Smooth muscle cell (in vitro differentiated cells): ENCODE measurements around the gene CDC5L. TPM values are rescaled to one million over a fixed set of nuclear protein-coding genes. Genes with fewer than 3 reads are reported as not detected.

Source experiments
- DNase-seq: peaks from one replicate; lab custom pipeline; 2025; ENCODE audit not compliant: unreplicated experiment; lab: John Stamatoyannopoulos, UW
- H2AFZ ChIP-seq: fragments of 200-600 bp; sonication (generic); 2 replicates; pipeline ENCODE4 v1.6.0; 2016; ENCODE audit warnings: antibody characterized with exemption, low read depth, mild to moderate bottlenecking
- H3F3A ChIP-seq: fragments of 200-600 bp; sonication (generic); 2 replicates; pipeline ENCODE4 v1.6.0; 2017; ENCODE audit warnings: antibody characterized with exemption, low read depth
- H3K27ac ChIP-seq: fragments of 200-600 bp; sonication (generic); 2 replicates; pipeline ENCODE4 v1.5.1; 2016; ENCODE audit warnings: low read depth, mild to moderate bottlenecking
- H3K27me3 ChIP-seq: fragments of 200-600 bp; sonication (generic); 2 replicates; pipeline ENCODE4 v1.6.1; 2016; ENCODE audit warnings: low read depth, mild to moderate bottlenecking
- H3K36me3 ChIP-seq: fragments of 200-600 bp; sonication (generic); 2 replicates; pipeline ENCODE4 v1.5.1; 2016; ENCODE audit warnings: low read depth
- H3K4me1 ChIP-seq: fragments of 200-600 bp; sonication (generic); 2 replicates; pipeline ENCODE4 v1.5.1; 2016; ENCODE audit warnings: low read depth
- H3K4me2 ChIP-seq: fragments of 200-600 bp; sonication (generic); 2 replicates; pipeline ENCODE4 v1.6.0; 2016; ENCODE audit warnings: mild to moderate bottlenecking
- H3K4me3 ChIP-seq: fragments of 200-600 bp; sonication (generic); 2 replicates; pipeline ENCODE4 v1.5.1; 2016; ENCODE audit warnings: mild to moderate bottlenecking
- H3K79me2 ChIP-seq: fragments of 200-600 bp; sonication (generic); 2 replicates; pipeline ENCODE4 v1.6.0; 2016; ENCODE audit warnings: low read depth, mild to moderate bottlenecking
- H3K9ac ChIP-seq: fragments of 200-600 bp; sonication (generic); 2 replicates; pipeline ENCODE4 v1.6.0; 2016; ENCODE audit warnings: low read depth
- H3K9me3 ChIP-seq: fragments of 200-600 bp; sonication (generic); replicated peaks from 2 replicates; pipeline ENCODE4 v1.5.1; 2016; ENCODE audit warnings: low read depth
- H4K20me1 ChIP-seq: fragments of 200-600 bp; sonication (generic); 2 replicates; pipeline ENCODE4 v1.6.0; 2016; ENCODE audit warnings: low read depth
- CTCF ChIP-seq: fragments of 200-600 bp; sonication (generic); IDR thresholded peaks from 2 replicates; pipeline ENCODE4 v1.5.1; 2017; ENCODE audit warnings: borderline replicate concordance, mild to moderate bottlenecking, antibody characterized with exemption; ENCODE audit not compliant: insufficient read depth, poor library complexity, severe bottlenecking
- WGBS: methylation state at CpG from one replicate; pipeline ENCODE4 v1.1.7; 2016; ENCODE audit warnings: low lambda C conversion rate; 5-methylcytosine and 5-hydroxymethylcytosine counted together
- polyA plus RNA-seq: library from polyadenylated mRNA; unstranded; fragments of >200 nt; fragmentation: Nextera tagmentation; extraction: Ambion mirVana; gene quantifications from 2 replicates; pipeline ENCODE4 v1.2.1, GENCODE V29; 2016
- total RNA-seq: library from RNA; depleted of rRNA; stranded (reverse); fragments of >200 nt; gene quantifications from 2 replicates; pipeline ENCODE4 v1.2.3, GENCODE V29; 2014

The CDC5L gene
- total and polyA plus RNA-seq, 2 experiments from 2014 or later, result 12.5 to 29.7 TPM

GRCh38 chr6:44359973-44360372 lies 27.5 kb upstream of the CDC5L start:
- Histone ChIP-seq H3K79me2 (no peaks in the 10 kb centered on the region), H4K20me1 (no peaks in the 10 kb centered on the region), H3K27me3 (peaks cover 3% of the 10 kb centered on the region), H3K9ac (no peak overlapping the region), H2AFZ (no peak overlapping the region), H3K36me3 (no peaks in the 10 kb centered on the region), H3K4me3 (no peak overlapping the region), H3K27ac (no peak overlapping the region), H3F3A (no peaks in the 10 kb centered on the region), H3K4me2 (no peak overlapping the region), H3K9me3 (no peaks in the 10 kb centered on the region), H3K4me1 (no peaks in the 10 kb centered on the region)
- WGBS, result 89% methylated on average over 3 of the region's 3 CpGs
- no peak for TF ChIP-seq CTCF
- DNase-seq, result no peak

GRCh38 chr6:44361947-44362346 lies 25.6 kb upstream of the CDC5L start:
- Histone ChIP-seq H3K4me3 (no peak overlapping the region), H3K4me2 (no peak overlapping the region), H3K27me3 (no peaks in the 10 kb centered on the region), H4K20me1 (no peaks in the 10 kb centered on the region), H3K9ac (no peak overlapping the region), H3K79me2 (no peaks in the 10 kb centered on the region), H3K36me3 (no peaks in the 10 kb centered on the region), H3K27ac (no peak overlapping the region), H3K9me3 (no peaks in the 10 kb centered on the region), H2AFZ (no peak overlapping the region), H3K4me1 (no peaks in the 10 kb centered on the region), H3F3A (no peaks in the 10 kb centered on the region)
- no peak for TF ChIP-seq CTCF
- no peak for DNase-seq
- WGBS, result 82% methylated on average over 6 of the region's 6 CpGs

- no peaks in the 10 kb centered on the region for H3K27me3 ChIP-seq
- no peak for DNase-seq
- H3K27ac ChIP-seq, result no peak overlapping the region
- no peaks in the 10 kb centered on the region for H3K79me2 ChIP-seq
- H3F3A ChIP-seq, result no peaks in the 10 kb centered on the region
- H3K9ac ChIP-seq, result no peak overlapping the region
- no peak overlapping the region for H2AFZ ChIP-seq
- H3K4me1 ChIP-seq, result no peaks in the 10 kb centered on the region
- no peaks in the 10 kb centered on the region for H3K36me3 ChIP-seq
- H4K20me1 ChIP-seq, result no peaks in the 10 kb centered on the region
- H3K4me2 ChIP-seq, result no peak overlapping the region
- TF ChIP-seq CTCF, result no peak
- no peaks in the 10 kb centered on the region for H3K9me3 ChIP-seq
- no peak overlapping the region for H3K4me3 ChIP-seq
- WGBS, result 94% methylated on average over 3 of the region's 3 CpGs
Observed at GRCh38 chr6:44363377-44363926, 24.1 kb upstream of the CDC5L start.

GRCh38 chr6:44366781-44367180 lies 20.7 kb upstream of the CDC5L start:
- no peaks in the 10 kb centered on the region for H3K79me2 ChIP-seq
- H2AFZ ChIP-seq, result no peak overlapping the region
- no peaks in the 10 kb centered on the region for H3K4me1 ChIP-seq
- peaks cover 2% of the 10 kb centered on the region for H3K27me3 ChIP-seq
- H3K36me3 ChIP-seq, result no peaks in the 10 kb centered on the region
- TF ChIP-seq CTCF, result no peak
- no peak for DNase-seq
- no peak overlapping the region for H3K27ac ChIP-seq
- H3K4me2 ChIP-seq, result no peak overlapping the region
- H3K9ac ChIP-seq, result no peak overlapping the region
- H3F3A ChIP-seq, result no peaks in the 10 kb centered on the region
- H3K4me3 ChIP-seq, result no peak overlapping the region
- H3K9me3 ChIP-seq, result no peaks in the 10 kb centered on the region
- WGBS, result 94% methylated on average over 3 of the region's 3 CpGs
- no peaks in the 10 kb centered on the region for H4K20me1 ChIP-seq
